Epithelial cell of proximal tubule (primary cell): Measurements from ENCODE around the gene NEDD9. TPM values are rescaled to one million over a fixed set of nuclear protein-coding genes. Genes with fewer than 3 reads are reported as not detected.

ENCODE experiments used
- DNase-seq: peaks from one replicate; pipeline ENCODE4 v3.0.0-alpha.2; 2011; ENCODE audit warnings: low read depth
- H3K4me3 ChIP-seq: 2 replicates; pipeline ENCODE4 v1.5.1; 2011; ENCODE audit warnings: low read depth, mild to moderate bottlenecking, low read length
- total RNA-seq: library from RNA; depleted of rRNA; stranded (reverse); fragments of >200 nt; gene quantifications from 2 replicates; pipeline ENCODE4 v1.2.3, GENCODE V29; 2015
- TF ChIP-seq, protein P1 (sequence below): conservative IDR thresholded peaks from 2 replicates; pipeline ENCODE4 v1.5.1; 2012; ENCODE audit warnings: low read depth, mild to moderate bottlenecking, low read length

The NEDD9 gene
- total RNA-seq, 1 donor from 2014 or later = 35.1 TPM

DNA sequence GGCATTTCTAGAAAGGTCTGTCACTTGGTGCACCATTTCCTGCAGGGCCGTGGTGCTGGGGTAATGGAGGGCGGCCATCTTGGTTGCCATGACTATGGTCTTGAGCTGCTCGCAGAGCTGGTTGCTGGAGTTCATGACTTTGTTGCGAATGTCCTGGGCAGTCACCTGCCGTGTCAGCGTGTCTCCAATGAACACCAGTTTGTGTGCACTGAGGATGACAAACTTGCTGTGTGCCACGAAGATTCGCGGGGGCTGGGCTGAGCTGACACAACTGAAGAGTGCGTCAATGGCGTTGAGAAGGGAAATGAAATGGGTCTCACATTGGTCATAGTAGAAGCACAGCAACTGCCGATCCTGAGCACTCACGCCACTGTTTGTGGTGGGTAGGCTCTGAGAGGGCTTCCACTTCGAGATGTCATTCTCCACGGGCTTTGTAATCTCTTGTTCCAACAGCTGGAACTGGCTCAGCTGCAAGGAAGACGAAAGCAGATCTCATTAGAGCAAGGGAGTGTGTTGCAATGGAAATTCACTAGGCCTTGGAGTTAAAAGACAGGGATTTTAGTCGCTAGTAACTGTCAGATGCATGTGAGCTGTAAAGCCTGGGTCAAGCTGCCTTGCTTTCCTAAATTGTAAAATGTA lies 47.1 kb downstream of the NEDD9 start:
- DNase-seq = no peak
- H3K4me3 ChIP-seq = no peak overlapping the region
- TF ChIP-seq, protein P1, sequence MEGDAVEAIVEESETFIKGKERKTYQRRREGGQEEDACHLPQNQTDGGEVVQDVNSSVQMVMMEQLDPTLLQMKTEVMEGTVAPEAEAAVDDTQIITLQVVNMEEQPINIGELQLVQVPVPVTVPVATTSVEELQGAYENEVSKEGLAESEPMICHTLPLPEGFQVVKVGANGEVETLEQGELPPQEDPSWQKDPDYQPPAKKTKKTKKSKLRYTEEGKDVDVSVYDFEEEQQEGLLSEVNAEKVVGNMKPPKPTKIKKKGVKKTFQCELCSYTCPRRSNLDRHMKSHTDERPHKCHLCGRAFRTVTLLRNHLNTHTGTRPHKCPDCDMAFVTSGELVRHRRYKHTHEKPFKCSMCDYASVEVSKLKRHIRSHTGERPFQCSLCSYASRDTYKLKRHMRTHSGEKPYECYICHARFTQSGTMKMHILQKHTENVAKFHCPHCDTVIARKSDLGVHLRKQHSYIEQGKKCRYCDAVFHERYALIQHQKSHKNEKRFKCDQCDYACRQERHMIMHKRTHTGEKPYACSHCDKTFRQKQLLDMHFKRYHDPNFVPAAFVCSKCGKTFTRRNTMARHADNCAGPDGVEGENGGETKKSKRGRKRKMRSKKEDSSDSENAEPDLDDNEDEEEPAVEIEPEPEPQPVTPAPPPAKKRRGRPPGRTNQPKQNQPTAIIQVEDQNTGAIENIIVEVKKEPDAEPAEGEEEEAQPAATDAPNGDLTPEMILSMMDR = no peak

DNA sequence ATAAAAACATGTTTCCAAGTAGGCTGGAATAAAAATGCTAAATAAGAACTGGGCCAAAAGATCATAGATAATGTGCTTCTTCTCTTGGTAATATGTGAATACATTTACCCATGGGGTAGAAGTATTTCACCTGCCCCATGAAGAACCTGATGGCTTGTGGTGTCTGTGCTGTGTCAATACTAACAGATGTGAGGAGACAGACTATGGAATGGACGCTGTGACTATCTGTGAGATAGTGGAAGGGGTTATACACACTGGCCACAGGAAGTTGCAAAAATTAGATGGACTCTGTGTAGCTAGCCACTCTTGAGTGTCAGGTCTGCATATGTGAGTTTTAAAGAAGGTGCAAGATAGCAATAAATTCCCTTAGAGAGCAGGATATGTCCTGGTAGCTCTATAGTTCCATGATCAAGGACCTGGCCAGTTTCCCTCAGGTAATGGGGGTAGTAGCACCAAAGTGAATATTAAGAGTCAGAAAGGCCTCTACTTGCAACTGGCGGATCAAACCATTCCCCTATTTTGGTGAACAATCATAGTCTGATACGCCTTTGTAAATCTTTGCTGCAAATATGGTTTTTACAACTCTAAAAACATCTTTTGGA lies 48.6 kb downstream of the NEDD9 start:
- TF ChIP-seq, protein P1 = no peak
- H3K4me3 ChIP-seq = no peak overlapping the region
- no peak for DNase-seq

DNA sequence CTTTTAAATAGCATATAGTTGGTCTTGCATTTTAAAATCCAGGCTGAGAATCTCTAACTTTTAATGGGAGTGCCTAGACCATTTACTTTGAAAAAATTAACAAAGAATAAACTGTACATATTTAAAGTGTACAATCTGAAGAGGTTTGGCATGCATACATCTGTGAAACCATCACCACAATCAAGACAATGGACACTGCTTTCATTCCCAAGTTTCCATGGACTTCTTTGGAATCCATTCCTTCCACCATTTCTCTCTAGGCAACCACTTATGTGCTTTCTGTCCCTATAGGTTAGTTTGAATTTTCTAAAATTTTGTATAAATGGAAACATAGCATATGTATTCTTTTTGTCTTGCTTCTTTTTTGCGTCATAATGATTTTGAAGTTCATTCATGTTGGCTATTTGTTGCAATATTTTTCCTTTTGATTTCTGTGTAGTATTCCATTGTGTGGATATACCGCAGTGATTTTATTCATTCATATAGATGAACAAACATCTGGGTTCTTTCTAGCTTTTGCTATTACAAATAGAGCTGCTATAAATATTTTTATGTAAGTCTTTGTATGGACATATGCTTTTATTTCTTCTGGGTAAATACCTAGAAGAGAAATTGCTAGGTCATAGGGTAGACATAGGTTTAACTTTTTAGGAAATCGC lies 50.9 kb downstream of the NEDD9 start:
- TF ChIP-seq, protein P1 = no peak
- no peak for DNase-seq
- H3K4me3 ChIP-seq = no peak overlapping the region

DNA sequence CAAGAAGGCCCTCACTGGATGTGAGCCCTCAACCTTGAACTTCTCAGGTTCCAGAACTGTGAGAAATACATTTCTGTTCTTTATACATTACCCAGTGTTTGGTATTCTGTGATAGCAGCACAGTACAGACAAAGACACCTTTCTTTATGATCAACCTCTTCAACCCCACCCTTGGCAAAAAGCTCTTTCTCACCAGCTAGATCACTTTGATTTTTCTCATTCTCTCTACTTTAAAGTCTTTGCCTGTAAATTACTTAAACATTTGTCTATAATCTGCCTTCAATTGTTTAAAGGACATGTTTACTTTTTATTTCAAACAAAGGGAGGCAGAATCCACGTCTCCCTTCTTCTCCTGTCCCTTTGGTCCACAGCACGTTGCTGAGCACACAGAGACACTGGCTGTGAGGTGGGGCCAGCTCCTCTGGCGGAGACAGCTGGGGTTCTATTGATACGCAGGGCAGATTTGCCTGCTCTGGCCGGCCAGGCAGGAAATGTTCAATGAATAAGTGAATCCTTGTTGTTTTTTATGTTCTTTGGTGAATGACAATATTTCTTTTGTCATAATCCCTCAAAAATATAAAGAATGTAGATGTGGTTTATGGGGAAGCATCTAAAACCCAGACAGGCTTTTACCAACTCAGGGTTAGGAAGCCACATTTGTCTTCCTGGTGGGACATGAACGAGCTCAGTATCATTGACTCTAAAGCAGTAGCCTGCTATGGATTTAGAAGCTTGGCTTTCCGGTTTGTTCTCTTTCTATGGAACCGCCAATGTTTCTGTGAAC lies 52.9 kb downstream of the NEDD9 start:
- DNase-seq = no peak
- no peak overlapping the region for H3K4me3 ChIP-seq
- TF ChIP-seq, protein P1 = no peak

DNA sequence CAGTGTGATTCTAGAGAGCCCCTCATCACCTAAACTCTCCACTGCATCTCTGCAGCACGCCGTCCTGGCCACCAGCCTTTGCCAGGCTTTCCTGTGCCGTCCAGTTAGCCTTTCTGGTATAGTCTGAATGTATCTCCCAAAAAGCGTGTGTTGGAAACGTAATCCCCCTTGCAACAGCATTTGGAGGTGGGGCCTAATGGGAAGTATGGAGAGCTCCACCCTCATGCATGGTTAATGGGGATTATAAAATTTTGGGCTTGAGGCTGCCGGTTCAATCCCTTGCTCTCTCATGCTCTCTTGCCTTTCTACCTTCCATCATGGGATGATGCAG lies 53.4 kb downstream of the NEDD9 start:
- TF ChIP-seq, protein P1 = no peak
- no peak overlapping the region for H3K4me3 ChIP-seq
- DNase-seq = no peak

DNA sequence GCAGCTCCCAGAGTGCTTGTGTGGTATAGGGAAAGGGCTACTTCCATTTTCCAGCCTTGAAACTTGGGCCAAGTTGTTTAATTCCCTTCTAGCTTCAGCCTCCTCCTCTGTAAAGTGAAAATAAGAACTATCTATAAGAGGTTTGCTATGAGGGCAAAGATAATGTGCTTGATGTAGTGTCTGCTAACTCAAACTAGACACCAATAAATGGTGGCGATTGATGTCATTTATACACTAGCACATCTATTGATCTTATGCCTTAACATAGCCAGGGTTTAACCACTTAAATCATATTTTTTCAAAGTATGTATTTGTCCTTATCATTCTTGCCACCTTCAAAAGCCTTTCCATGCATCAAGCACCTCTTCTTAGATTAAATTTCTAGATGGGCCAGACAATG lies 55.2 kb downstream of the NEDD9 start:
- DNase-seq = no peak
- TF ChIP-seq, protein P1 = no peak
- H3K4me3 ChIP-seq = no peak overlapping the region
